ENCODE measurements around the gene OTOG.

GRCh38 chr11:17597770-17598169 is 50.7 kb downstream of the OTOG start:
- TF ChIP-seq CTCF (IDR thresholded peaks at IDR 0.05; ENCODE audit: insufficient read depth, low read length) (no peak), GABPA (IDR thresholded peaks at IDR 0.05; ENCODE audit: low read depth) (no peak), REST (IDR thresholded peaks at IDR 0.05; ENCODE audit: insufficient replicate concordance, low read depth) (no peak), SPI1 (IDR thresholded peaks at IDR 0.05; ENCODE audit: borderline replicate concordance, low read depth) (no peak)

Measured in HL-60 (cell line).